Erythroblast (primary cell): ENCODE measurements around the gene GLOD4.
"Not testable (repeated sequence)": the region's sequence is repeated elsewhere in the genome, so short reads cannot be mapped to it uniquely, and the experiment has no call there.

Experiments
- DNase-seq, 2 experiments: peaks; one replicate each; lab custom pipeline; 2025; lab: John Stamatoyannopoulos, UW
- GATA1 ChIP-seq: IDR thresholded peaks from 2 replicates; pipeline ENCODE4 v1.6.1; 2011; ENCODE audit warnings: low read depth, mild to moderate bottlenecking, control low read depth, low read length, moderate library complexity
- POLR2A ChIP-seq: IDR thresholded peaks from 2 replicates; pipeline ENCODE4 v1.6.1; 2011; ENCODE audit warnings: mild to moderate bottlenecking, low read length

Gene GLOD4

DNA sequence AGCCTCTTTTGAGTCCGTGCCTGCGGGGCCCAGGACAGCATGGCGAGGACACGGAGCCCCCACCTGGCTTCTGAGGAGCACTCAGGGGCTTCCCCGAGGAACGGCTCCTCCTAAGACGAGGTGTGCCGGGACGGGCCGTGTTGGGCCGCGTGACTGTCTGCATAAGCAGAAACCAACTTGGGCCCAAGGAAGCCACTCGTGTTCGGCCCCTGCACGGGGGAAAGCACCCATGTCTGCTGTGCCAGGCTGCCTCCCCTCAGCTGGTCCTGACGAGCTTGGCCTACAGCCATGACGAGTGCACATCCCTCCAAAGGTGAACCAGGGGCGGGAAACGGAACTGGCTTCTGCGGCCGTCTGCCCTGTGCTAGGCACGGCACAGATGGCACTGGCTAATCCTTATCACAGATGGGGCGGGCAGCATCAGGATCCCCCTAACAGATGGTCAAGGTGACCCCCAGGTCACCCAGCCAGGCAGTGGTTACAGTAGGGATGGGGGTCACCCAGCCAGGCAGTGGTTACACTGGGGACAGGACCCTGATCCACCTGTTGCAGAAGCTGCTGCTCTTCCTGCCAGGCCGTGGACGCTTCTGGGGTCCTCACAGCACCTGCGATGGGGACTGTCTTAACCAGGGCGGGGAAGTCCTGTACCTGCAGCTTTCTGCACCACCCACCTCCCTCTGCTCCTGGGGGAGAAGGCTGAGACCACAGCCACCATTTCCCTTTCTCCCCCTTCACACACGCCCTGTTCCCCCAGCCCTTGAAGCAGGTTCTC, 25.6 kb upstream of the GLOD4 start:
- DNase-seq: no peak
- no peak for TF ChIP-seq GATA1
- TF ChIP-seq POLR2A: no peak

DNA sequence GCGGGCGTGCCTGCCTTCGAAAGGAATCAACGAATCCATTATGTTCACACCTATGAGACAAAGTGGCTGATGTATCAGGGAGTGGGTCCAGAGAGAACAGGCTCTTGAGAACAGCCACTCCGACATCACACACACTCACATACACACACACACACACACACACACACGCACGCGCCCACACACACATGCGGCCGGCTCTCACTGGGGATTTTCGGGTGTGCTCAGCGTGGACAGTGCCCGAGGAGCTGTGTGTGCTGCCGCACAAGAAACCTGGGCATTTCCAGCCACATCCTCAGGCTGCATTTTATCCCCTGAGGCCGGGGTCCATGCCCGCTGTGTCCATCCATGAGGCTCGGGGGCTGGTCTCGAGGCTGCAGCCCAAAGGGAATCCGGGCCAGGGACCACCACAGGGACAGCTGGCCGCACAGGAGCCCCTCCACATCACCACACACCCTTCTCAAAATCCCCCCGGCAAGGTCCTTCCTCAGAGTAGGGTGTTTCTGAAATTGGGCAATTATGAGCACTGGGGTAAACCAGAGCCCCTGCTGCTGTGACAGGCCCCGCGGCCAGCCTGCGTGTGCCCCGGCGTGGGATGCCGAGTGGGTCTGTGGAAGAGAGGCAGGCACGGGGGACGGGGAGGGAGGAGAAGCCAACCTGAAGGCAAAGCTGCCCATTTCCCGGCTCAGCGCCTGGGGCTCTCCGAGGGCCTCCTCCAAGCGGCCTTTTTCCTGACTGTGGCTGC, 24.9 kb upstream of the GLOD4 start:
- no peak for DNase-seq
- TF ChIP-seq GATA1: no peak
- no peak for TF ChIP-seq POLR2A

DNA sequence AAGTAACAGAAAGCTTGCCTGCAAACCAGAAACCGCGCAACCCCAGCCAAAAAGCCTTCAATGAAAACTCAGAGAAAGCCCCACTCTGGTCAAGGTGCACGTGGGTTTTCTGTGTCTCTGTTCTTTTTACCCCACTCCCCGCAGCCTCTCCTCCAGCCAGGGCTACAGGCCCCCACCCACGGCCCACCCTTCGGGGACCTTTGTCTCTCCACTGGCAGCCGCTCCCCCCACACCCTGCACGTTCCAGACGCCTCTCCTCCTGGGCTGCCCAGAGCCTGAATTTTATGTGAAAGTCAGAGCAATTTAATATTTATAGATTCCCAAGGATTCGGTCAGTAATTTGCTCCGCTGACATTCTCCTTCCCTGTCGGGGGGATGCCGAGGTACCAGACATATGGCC, 24.3 kb upstream of the GLOD4 start:
- no peak for DNase-seq
- TF ChIP-seq POLR2A (no peak), GATA1 (no peak)

DNA sequence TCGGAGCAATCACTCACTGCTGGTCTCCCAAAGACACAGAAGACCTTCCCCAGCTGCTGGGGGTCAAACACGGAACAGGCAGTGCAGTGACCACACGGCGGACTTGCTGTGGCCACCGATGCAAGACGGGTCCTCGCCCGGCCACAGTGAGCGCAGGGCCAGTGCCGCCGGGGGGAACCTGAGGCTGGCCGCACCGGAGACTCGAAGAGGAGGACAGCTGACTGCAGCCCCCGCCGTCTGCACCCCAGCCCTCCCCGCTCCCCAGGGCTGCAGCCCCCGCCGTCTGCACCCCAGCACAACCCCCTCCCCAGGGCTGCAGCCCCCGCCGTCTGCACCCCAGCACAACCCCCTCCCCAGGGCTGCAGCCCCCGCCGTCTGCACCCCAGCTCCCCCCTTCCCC, 23.8 kb upstream of the GLOD4 start:
- not testable (repeated sequence) for DNase-seq

- TF ChIP-seq POLR2A: no peak
- no peak for TF ChIP-seq GATA1
- no peak for DNase-seq
Observed at GRCh38 chr17:804541-805435, 22.7 kb upstream of the GLOD4 start.

- DNase-seq: no peak
- TF ChIP-seq GATA1: no peak
- TF ChIP-seq POLR2A: no peak
Observed at GRCh38 chr17:802901-803881, 21.1 kb upstream of the GLOD4 start.

GRCh38 chr17:802481-802880, 20.4 kb upstream of the GLOD4 start:
- TF ChIP-seq POLR2A (no peak), GATA1 (no peak)

GRCh38 chr17:801660-802059, 19.6 kb upstream of the GLOD4 start:
- TF ChIP-seq POLR2A: no peak
- TF ChIP-seq GATA1: no peak
- DNase-seq: no peak

More at GRCh38 chr17:802481-802880, 20.4 kb upstream of the GLOD4 start:
- DNase-seq: no peak

- no peak for DNase-seq
- TF ChIP-seq GATA1: no peak
- TF ChIP-seq POLR2A: no peak
Observed at GRCh38 chr17:800446-801242, 18.6 kb upstream of the GLOD4 start.

- no peak for DNase-seq
- TF ChIP-seq POLR2A: no peak
- no peak for TF ChIP-seq GATA1
Observed at GRCh38 chr17:799261-799660, 17.2 kb upstream of the GLOD4 start.

GRCh38 chr17:798246-798645, 16.2 kb upstream of the GLOD4 start:
- no peak for DNase-seq
- TF ChIP-seq GATA1: no peak
- TF ChIP-seq POLR2A: no peak
